Measurements from ENCODE around the gene GLP1R. TPM values are rescaled to one million over a fixed set of nuclear protein-coding genes. Genes with fewer than 3 reads are reported as not detected.

Gene GLP1R
- total and polyA plus RNA-seq, 2 of the 4 experiments (the other 2 are of a cell fraction), result not detected

DNA sequence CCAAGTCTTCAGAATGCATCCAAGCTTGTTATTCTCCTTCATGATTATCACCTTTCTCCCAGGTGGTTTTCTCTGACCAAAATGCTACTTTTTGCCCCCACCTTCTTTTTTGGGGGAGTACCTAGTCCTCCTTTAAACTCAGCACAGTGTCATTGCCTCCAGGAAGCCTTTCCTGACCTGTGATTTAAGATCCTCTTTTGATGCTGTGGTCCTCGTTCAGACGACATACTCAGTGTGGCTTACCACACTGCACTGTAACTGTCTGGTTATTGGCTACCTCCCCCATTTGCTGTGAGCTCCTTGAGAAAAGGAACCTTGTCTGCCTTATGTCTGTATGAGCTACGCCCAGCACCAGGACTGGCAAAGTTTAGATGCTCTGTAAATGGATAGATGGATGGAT is 51.8 kb downstream of the GLP1R start:
- Histone ChIP-seq H2AK5ac (ENCODE audit: low read depth, low read length) (no peak overlapping the region), H3K9ac (ENCODE audit: low read depth, low read length) (no peak overlapping the region), H2BK120ac (ENCODE audit: low read depth, low read length) (no peak overlapping the region), H2BK15ac (ENCODE audit: low read depth, low read length) (no peak overlapping the region), H3K14ac (replicated peaks; ENCODE audit: low read depth, low read length) (no peak overlapping the region), H3K4me3 (ENCODE audit: insufficient read depth, low read depth, low read length) (no peak overlapping the region), H3K27me3 (ENCODE audit: control insufficient read depth, insufficient read depth, low read length) (no peaks in the 10 kb centered on the region), H3K4me1 (ENCODE audit: control insufficient read depth, insufficient read depth, low read length) (peaks cover 3% of the 10 kb centered on the region; the same call in 1 of the 2 replicates), H3K9me3 (ENCODE audit: control insufficient read depth, insufficient read depth, low read length) (no peaks in the 10 kb centered on the region), H3K23ac (ENCODE audit: low read depth, low read length) (no peak overlapping the region), H2BK5ac (ENCODE audit: low read depth, low read length, poor library complexity, severe bottlenecking) (no peak overlapping the region), H3K79me1 (ENCODE audit: low read depth in 1 of 2, low read length in 2 of 2) (no peaks in the 10 kb centered on the region), H3K27ac (ENCODE audit: insufficient read depth, low read length) (no peak overlapping the region), H4K20me1 (ENCODE audit: insufficient read depth, low read length) (no peaks in the 10 kb centered on the region), H3K18ac (ENCODE audit: low read depth, low read length) (no peak overlapping the region), H4K91ac (ENCODE audit: insufficient read depth, low read depth, low read length) (no peak overlapping the region), H2BK20ac (ENCODE audit: low read depth, low read length) (no peak overlapping the region), H4K5ac (ENCODE audit: low read depth, low read length) (no peak overlapping the region), H3K36me3 (ENCODE audit: control insufficient read depth, insufficient read depth, low read length) (peaks cover 5% of the 10 kb centered on the region; the same call in 1 of the 2 replicates), H3K9me1 (ENCODE audit: insufficient read depth, low read length) (no peaks in the 10 kb centered on the region), H3K4me2 (ENCODE audit: low read depth, low read length) (no peak overlapping the region), H2AK9ac (replicated peaks; ENCODE audit: low read depth, low read length, poor library complexity) (no peak overlapping the region), H3K4ac (ENCODE audit: low read depth, low read length) (no peak overlapping the region), H2AFZ (replicated peaks; ENCODE audit: low read length, poor library complexity) (no peak overlapping the region), H3K56ac (ENCODE audit: extremely low read depth, insufficient read depth, low read length) (no peak overlapping the region), H4K8ac (ENCODE audit: low read depth in 2 of 2, low read length in 2 of 2) (no peak overlapping the region)
- in situ Hi-C loops (cut with MboI; ENCODE audit: low sequenced_read_pairs), result no loop called here
- no peak for DNase-seq
- TF ChIP-seq FOS (IDR thresholded peaks at IDR 0.05; ENCODE audit: low read depth, low read length), result no peak
- WGBS, 2 experiments (ENCODE audit: extremely low coverage in 2 of 2, insufficient read length in 1 of 2), result no CpG with 5 or more reads among the region's 3 CpGs
- ChIA-PET POLR2A (ENCODE audit: unreplicated experiment) (no interaction called here), CTCF (interaction anchor here (1.1 kb wide), 1 partner anchor 14 kb away, joined by 3 read pairs; the partner anchor contains the start of gene SAYSD1)
- dilution Hi-C loops (cut with HindIII; ENCODE audit: low sequenced_read_pairs, unreplicated experiment), result no loop called here
- intact Hi-C loops (cut with micrococcal nuclease), result loop anchor here (5.0 kb wide), 1 partner anchor 228 kb away; no protein-coding TSS in a partner anchor
- no peak for ATAC-seq (ENCODE audit: low read depth)
- no TSS peak for BruUV-seq (replicated peaks)
